Subcutaneous abdominal adipose tissue (tissue), 5 donors: ENCODE data around the gene USO1.
"Not testable (repeated sequence)": the region's sequence is repeated elsewhere in the genome, so short reads cannot be mapped to it uniquely, and the experiment has no call there.

Source experiments
- H3K27ac ChIP-seq: one replicate; pipeline ENCODE4 v1.7.0; 2013; ENCODE audit warnings: low read depth, mild to moderate bottlenecking, inconsistent platforms, low read length, moderate library complexity
- H3K27me3 ChIP-seq, 5 donors: one replicate each; pipeline ENCODE4 v1.7.0; 2013; ENCODE audit warnings: low read length in 5 of 5, inconsistent platforms in 1 of 5; ENCODE audit not compliant: control insufficient read depth in 5 of 5, insufficient read depth in 4 of 5
- H3K36me3 ChIP-seq, 5 donors: one replicate each; pipeline ENCODE4 v1.7.0; 2013; ENCODE audit warnings: low read length in 5 of 5; ENCODE audit not compliant: control insufficient read depth in 5 of 5, insufficient read depth in 5 of 5
- H3K4me1 ChIP-seq, 5 donors: one replicate each; pipeline ENCODE4 v1.7.0; 2013; ENCODE audit warnings: low read length in 5 of 5, mild to moderate bottlenecking in 3 of 5, moderate library complexity in 1 of 5; ENCODE audit not compliant: control insufficient read depth in 5 of 5, insufficient read depth in 5 of 5
- H3K4me3 ChIP-seq, 5 donors: one replicate each; pipeline ENCODE4 v1.7.0; 2013; ENCODE audit warnings: low read length in 5 of 5, low read depth in 1 of 5
- H3K9ac ChIP-seq, 5 donors: one replicate each; pipeline ENCODE4 v1.7.0; 2013; ENCODE audit warnings: low read length in 5 of 5, mild to moderate bottlenecking in 4 of 5, moderate library complexity in 3 of 5
- H3K9me3 ChIP-seq, 5 donors: one replicate each; pipeline ENCODE4 v1.7.0; 2013; ENCODE audit warnings: low read length in 5 of 5; ENCODE audit not compliant: control insufficient read depth in 5 of 5
- donor health status: healthy.
- donor health status: healthy.
- donor health status: healthy.
- donor health status: healthy.
- donor health status: healthy.

The USO1 gene

DNA sequence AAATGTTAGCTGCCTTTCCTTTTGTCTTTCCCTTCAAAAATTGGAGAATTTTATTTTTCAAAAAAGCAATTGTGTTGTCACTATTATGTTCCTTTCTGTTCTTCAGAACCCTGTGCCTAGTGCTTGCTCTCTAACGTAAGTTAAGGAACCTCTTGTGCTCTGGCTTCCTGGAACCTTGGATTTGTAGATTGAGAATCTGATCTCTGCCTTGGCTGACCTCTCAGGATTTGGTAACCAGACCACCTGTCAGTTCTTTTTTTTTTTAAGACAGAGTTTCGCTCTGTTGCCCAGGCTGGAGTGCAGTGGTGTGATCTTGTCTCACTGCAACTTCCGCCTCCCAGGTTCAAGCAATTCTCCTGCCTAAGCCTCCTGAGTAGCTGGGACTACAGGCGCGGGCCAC is 32.3 kb upstream of the USO1 start:
- not testable (repeated sequence) for H3K4me3 ChIP-seq, H3K27ac ChIP-seq, H3K9me3 ChIP-seq, H3K27me3 ChIP-seq, H3K4me1 ChIP-seq, H3K36me3 ChIP-seq, H3K9ac ChIP-seq

DNA sequence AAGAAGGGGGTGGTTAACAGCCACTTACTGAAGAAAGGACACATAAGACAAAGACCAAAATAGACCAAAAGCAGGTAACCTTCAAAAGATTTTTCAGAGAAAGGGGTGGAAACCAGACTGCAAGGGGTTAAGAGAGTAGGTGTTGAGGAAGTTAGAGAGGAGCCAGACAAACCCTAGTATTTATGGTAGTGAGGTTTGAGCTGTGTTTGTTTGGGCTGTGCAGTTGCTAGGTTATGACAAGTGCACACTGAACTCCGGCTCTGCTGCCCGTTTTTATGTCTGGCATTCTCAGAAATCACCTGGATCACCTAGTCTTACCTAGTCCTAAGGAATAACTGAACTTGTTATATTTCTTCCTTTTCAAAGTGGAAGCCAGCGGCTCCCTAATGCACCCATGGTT is 28.3 kb upstream of the USO1 start:
- H3K27ac ChIP-seq = no peak overlapping the region
- H3K36me3 ChIP-seq = no peaks in the 10 kb centered on the region
- H3K27me3 ChIP-seq = no peaks in the 10 kb centered on the region
- no peak overlapping the region for H3K9ac ChIP-seq
- H3K4me1 ChIP-seq = no peaks in the 10 kb centered on the region
- H3K4me3 ChIP-seq = no peak overlapping the region
- no peaks in the 10 kb centered on the region for H3K9me3 ChIP-seq

DNA sequence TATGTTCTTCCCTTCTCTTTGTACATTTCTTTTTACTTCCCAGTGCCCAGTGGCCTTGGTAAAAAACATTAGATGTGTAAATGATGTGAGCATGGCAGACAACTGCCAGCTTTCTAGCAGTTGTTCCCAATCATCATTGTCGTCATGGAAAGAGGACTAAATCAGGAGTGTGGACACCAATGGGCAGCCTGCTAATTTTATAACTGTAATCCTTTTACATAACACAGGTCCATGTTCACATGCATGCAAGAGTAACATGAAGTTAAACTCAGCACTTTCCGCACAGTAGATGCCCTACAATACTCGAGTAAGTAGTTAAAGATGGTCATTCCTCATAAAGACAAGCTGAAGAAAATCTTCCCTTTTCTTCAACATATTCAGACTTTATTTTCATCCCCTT is 27.8 kb upstream of the USO1 start:
- no peaks in the 10 kb centered on the region for H3K4me1 ChIP-seq
- no peaks in the 10 kb centered on the region for H3K27me3 ChIP-seq
- no peak overlapping the region for H3K9ac ChIP-seq
- H3K36me3 ChIP-seq = no peaks in the 10 kb centered on the region
- no peak overlapping the region for H3K27ac ChIP-seq
- H3K4me3 ChIP-seq = no peak overlapping the region
- no peaks in the 10 kb centered on the region for H3K9me3 ChIP-seq

DNA sequence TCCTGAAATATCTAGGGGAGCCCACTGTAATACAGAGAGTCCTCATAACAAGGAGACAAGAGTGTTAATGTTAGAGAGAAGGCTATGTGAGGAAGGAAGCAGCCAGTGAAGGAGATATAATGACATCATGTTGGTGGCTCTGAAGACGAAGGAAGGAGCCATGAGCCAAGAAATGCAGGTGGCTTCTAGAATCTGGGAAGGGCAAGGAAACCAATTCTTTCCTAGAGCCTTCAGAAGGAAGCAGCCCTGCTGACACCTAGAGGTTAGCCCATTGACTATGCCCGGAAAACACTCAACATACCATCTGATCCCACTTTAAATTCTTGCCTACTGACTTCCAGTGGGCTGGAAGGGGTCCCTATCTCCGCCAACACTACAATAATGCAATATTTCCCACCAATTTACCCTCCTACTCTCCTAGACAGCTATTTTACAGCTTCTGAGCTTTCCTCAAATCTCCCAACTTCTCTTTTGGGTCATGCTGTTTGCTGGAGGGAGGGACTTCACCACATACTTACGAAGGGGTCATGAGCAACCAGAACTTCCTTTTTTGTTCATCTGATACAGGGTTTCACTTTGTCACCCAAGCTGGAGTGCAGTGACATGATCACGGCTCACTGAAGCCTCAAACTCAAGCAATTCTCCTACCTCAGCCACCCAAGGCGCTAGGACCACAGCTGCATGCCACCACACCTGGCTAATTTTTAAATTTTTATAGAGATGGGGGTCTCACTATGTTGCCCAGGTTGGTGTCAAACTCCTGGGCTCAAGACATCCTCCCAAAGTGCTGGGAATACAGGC is 26.0 kb upstream of the USO1 start:
- Histone ChIP-seq H3K4me1 (no peaks in the 10 kb centered on the region), H3K36me3 (no peaks in the 10 kb centered on the region), H3K4me3 (no peak overlapping the region), H3K9me3 (no peaks in the 10 kb centered on the region), H3K27me3 (no peaks in the 10 kb centered on the region), H3K27ac (no peak overlapping the region), H3K9ac (no peak overlapping the region)

DNA sequence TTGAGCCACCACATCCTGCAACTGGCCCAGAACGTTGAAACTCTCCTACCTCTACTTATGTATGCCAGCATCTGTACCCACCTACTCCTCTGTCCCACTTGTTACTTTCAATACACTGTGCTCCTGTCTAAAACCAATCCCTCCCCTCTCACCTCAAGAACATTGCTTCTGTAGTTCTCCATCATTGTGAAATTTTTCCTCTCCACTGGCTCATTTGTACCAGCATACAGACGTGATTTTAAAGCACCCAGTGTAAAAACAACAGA is 25.5 kb upstream of the USO1 start:
- Histone ChIP-seq H3K36me3 (no peaks in the 10 kb centered on the region), H3K4me1 (no peaks in the 10 kb centered on the region), H3K9ac (no peak overlapping the region), H3K9me3 (no peaks in the 10 kb centered on the region), H3K4me3 (no peak overlapping the region), H3K27ac (no peak overlapping the region), H3K27me3 (no peaks in the 10 kb centered on the region)

DNA sequence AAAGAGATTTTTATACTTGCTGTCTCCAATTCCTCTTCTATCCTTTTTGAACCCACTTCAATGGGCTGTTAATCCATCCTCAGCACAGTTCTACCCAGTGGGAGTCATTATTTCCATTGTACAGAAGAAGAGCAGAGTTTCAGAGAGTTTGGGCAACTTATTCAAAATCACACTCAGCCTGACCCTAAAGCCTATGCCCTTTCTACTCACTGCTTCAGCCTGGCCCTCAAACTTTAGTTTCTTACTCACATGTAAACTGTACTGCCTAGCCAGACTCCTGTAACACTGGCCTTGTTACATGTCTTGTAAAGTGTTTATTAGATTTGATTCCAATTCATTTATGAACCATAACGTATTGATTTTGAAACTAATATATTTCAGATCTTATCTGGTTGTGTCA is 25.1 kb upstream of the USO1 start:
- Histone ChIP-seq H3K27me3 (no peaks in the 10 kb centered on the region), H3K9ac (no peak overlapping the region), H3K4me1 (no peaks in the 10 kb centered on the region), H3K27ac (no peak overlapping the region), H3K4me3 (no peak overlapping the region), H3K9me3 (no peaks in the 10 kb centered on the region), H3K36me3 (no peaks in the 10 kb centered on the region)

DNA sequence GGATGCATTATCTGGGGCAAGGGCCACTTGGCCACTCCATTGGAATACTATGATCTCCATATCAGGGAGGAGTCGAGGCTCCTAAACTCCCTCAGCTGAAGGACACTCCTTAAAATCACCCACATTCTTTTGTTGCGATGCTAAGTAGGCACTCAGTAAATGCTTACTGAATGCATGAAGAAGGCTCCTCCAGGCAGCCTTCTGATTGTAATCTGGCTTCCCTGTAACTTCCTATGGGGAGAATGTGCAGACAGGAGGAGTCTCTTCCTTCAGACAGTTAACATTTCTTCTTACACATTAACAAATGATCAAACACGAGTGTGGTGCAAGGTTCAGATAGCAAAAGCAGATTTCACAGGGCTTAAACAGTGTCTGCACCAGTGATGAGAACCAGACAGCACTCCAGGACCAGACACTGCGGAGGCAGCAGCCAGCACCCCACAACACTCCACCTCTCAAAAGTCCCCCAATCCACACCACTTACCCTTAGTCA is 21.4 kb upstream of the USO1 start:
- no peaks in the 10 kb centered on the region for H3K9me3 ChIP-seq
- no peak overlapping the region for H3K27ac ChIP-seq
- H3K27me3 ChIP-seq = no peaks in the 10 kb centered on the region
- H3K4me3 ChIP-seq = no peak overlapping the region
- H3K36me3 ChIP-seq = peaks cover 0 to 3% (median 0%) of the 10 kb centered on the region in 5 donors
- H3K9ac ChIP-seq = no peak overlapping the region
- no peaks in the 10 kb centered on the region for H3K4me1 ChIP-seq

DNA sequence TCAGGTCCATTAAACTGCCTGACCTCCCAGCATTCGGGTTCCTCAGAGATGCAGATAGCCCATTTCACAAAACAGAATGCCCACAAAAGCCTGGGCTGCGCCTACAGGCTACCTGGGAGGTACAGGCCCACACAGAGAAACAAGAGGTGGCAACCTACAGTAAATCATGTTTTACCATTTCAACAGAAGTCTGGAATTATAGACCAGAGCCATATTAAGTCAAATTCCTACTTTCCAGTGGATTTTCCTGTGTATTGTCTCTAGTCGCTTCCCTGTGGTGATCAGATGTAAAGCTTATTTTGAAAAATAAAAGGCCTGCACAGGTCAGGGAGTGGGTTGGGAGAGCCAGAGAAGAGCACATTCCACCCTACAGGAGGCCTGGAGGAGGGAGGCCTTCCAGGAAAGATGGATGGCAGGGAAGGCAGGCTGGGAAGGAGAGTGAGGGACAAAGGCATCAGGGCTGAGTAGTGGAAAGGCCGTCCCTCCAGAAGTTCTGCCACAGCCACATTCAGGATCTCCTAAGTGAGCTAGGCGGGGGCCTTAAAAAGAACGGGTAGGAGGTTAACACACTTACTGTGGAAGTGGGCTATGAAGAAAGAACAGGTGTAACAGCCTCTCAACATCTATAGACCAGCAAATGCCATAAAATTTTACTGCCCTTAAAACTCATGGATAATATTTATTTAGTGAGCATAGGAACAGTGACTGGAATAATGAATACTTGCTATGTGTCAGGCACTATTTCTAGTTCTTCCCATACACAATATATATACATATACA is 19.0 kb upstream of the USO1 start:
- H3K36me3 ChIP-seq = peaks cover 0 to 3% (median 0%) of the 10 kb centered on the region in 5 donors
- no peaks in the 10 kb centered on the region for H3K27me3 ChIP-seq
- no peaks in the 10 kb centered on the region for H3K9me3 ChIP-seq
- no peak overlapping the region for H3K27ac ChIP-seq
- no peak overlapping the region for H3K4me3 ChIP-seq
- no peak overlapping the region for H3K9ac ChIP-seq
- peaks cover 4 to 11% (median 6%) of the 10 kb centered on the region in 5 donors for H3K4me1 ChIP-seq

DNA sequence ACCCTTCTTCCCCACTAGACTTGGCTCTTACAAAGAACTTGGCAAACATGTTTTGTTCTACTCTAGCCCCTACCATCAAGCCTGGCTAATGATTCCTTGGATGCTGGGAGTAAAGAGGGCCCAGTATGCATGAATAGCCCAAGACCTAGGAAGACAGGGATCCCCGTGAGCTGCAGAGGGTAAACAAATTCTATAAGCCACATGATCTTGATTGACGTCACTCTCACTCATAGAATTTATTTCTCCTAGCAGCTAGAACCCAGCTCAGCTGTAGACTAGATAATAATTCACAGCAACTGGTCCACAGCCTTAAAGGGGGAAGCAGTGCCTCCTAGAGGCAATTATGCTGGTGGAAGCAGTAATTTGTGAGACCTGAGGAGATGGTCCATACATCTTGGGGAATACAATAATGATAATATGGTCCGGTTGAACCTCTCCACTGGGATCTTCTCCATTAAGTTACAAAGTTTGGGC is 16.1 kb upstream of the USO1 start:
- no peak overlapping the region for H3K4me3 ChIP-seq
- no peaks in the 10 kb centered on the region for H3K27me3 ChIP-seq
- peaks cover 0 to 3% (median 0%) of the 10 kb centered on the region in 5 donors for H3K36me3 ChIP-seq
- no peak overlapping the region for H3K9ac ChIP-seq
- peaks cover 4 to 14% (median 6%) of the 10 kb centered on the region in 5 donors for H3K4me1 ChIP-seq
- H3K9me3 ChIP-seq = no peaks in the 10 kb centered on the region
- no peak overlapping the region for H3K27ac ChIP-seq

DNA sequence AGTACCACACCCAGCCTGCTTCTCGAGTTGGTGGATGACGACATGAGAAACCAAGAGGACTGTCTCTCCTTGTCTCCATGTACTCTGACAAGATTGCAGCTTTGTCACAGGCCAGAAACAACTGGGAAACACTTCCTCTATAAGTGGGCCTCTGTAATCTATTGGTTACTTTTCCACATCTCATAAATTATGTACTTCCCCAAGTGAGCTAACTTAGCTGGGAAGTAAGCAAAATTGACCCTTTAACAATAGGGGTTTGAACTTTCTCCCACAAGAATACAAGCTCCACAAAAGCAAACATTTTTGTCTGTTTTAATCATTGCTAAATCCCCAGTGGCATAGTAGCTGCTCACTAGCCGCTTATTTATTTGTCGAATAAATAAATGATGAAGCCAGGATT is 14.1 kb upstream of the USO1 start:
- H3K9ac ChIP-seq = peak overlapping the region in 1 of 5 donors; percentile 41
- H3K9me3 ChIP-seq = no peaks in the 10 kb centered on the region
- H3K4me3 ChIP-seq = no peak overlapping the region
- H3K27ac ChIP-seq = peak overlapping the region; percentile 32
- no peaks in the 10 kb centered on the region for H3K27me3 ChIP-seq
- H3K36me3 ChIP-seq = peaks cover 0 to 1% (median 0%) of the 10 kb centered on the region in 5 donors
- H3K4me1 ChIP-seq = peaks cover 6 to 26% (median 12%) of the 10 kb centered on the region in 5 donors
